LNCaP clone FGC (cell line): ENCODE measurements around the gene MMEL1.

Source experiments
- DNase-seq: peaks from one replicate; pipeline ENCODE4 v3.0.0-alpha.2; 2011; ENCODE audit warnings: low read depth
- H3K4me3 ChIP-seq: 2 replicates; pipeline ENCODE4 v1.5.1; 2011; ENCODE audit warnings: mild to moderate bottlenecking, low read depth, low read length, control low read depth
- CTCF ChIP-seq: IDR thresholded peaks from 2 replicates; pipeline ENCODE4 v1.5.1; 2012; ENCODE audit warnings: mild to moderate bottlenecking; ENCODE audit not compliant: control insufficient read depth, insufficient read depth; ENCODE audit errors: extremely low read depth

The MMEL1 gene

GRCh38 chr1:2548068-2548589, 84.7 kb downstream of the MMEL1 start:
- TF ChIP-seq CTCF: peak; percentile 93
- peak overlapping the region; percentile 70 for H3K4me3 ChIP-seq
- peak; percentile 49 for DNase-seq

GRCh38 chr1:2547210-2548067, 85.4 kb downstream of the MMEL1 start:
- peak overlapping the region; percentile 70 for H3K4me3 ChIP-seq
- DNase-seq: no peak
- TF ChIP-seq CTCF: no peak

GRCh38 chr1:2546515-2547209, 86.2 kb downstream of the MMEL1 start:
- DNase-seq: peak; percentile 83
- no peak for TF ChIP-seq CTCF
- H3K4me3 ChIP-seq: peak overlapping the region; percentile 70

GRCh38 chr1:2545754-2546514, 86.9 kb downstream of the MMEL1 start:
- peak; percentile 88 for DNase-seq
- no peak for TF ChIP-seq CTCF
- H3K4me3 ChIP-seq: peak overlapping the region; percentile 70

GRCh38 chr1:2544875-2545640, 87.8 kb downstream of the MMEL1 start:
- TF ChIP-seq CTCF: no peak
- peak overlapping the region; percentile 52 for H3K4me3 ChIP-seq
- DNase-seq: no peak
